H1 (cell line): ENCODE measurements around the gene INTU. TPM values are rescaled to one million over a fixed set of nuclear protein-coding genes. Genes with fewer than 3 reads are reported as not detected.

Experiments used
- KDM4A ChIP-seq: IDR thresholded peaks from one replicate; pipeline ENCODE4 v1.7.1; 2012; ENCODE audit warnings: low read depth, mild to moderate bottlenecking, moderate library complexity, low read length, inconsistent platforms; ENCODE audit not compliant: severe bottlenecking
- NANOG ChIP-seq: IDR thresholded peaks from 2 replicates; pipeline ENCODE4 v1.6.1; 2011; ENCODE audit warnings: low read length, low read depth, mild to moderate bottlenecking, inconsistent platforms; ENCODE audit not compliant: insufficient read depth, poor library complexity, severe bottlenecking
- SP2 ChIP-seq: IDR thresholded peaks from 2 replicates; pipeline ENCODE4 v1.6.1; 2012; ENCODE audit warnings: mild to moderate bottlenecking, low read length, inconsistent platforms
- SP4 ChIP-seq: IDR thresholded peaks from 2 replicates; pipeline ENCODE4 v1.6.1; 2012; ENCODE audit warnings: low read length, inconsistent platforms
- polyA plus RNA-seq, 7 experiments: library from polyadenylated mRNA; depleted of rRNA in 3 of 7; stranded (reverse) in 5 of 7; unstranded in 2 of 7; fragments of >200 nt in 5 of 7; fragments of 200-250 nt in 2 of 7; gene quantifications; 1 replicate in 5 of 7; 2 replicates in 1 of 7; 4 replicates in 1 of 7; pipeline versions ENCODE4 v1.2.1 to v1.2.3, GENCODE V29; 2011 to 2013; ENCODE audit warnings: missing spikeins in 2 of 7, mixed read lengths in 2 of 7
- total RNA-seq: library from RNA; stranded (reverse); fragmentation: NEBNext Ultra II Directional; extraction: Animal tissue kit (Norgen Biotek cat#: 25700); gene quantifications from 2 replicates; pipeline ENCODE4 v1.2.1, GENCODE V29; 2021
- TF ChIP-seq, protein P1 (sequence below): IDR thresholded peaks from 2 replicates; pipeline ENCODE4 v1.6.1; 2011; ENCODE audit warnings: low read length, improper control_type of control experiment

The INTU gene
- total and polyA plus RNA-seq, 2 of the 8 experiments (the other 6 are each of a cell fraction or from before 2014, with no cell fraction given), result 6.0 to 15.1 TPM

GRCh38 chr4:127604949-127605709 is 27.6 kb upstream of the INTU start (continued):
- TF ChIP-seq, protein P1, sequence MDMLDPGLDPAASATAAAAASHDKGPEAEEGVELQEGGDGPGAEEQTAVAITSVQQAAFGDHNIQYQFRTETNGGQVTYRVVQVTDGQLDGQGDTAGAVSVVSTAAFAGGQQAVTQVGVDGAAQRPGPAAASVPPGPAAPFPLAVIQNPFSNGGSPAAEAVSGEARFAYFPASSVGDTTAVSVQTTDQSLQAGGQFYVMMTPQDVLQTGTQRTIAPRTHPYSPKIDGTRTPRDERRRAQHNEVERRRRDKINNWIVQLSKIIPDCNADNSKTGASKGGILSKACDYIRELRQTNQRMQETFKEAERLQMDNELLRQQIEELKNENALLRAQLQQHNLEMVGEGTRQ, result no peak
- TF ChIP-seq SP2 (no peak), SP4 (no peak), NANOG (peak; percentile 96), KDM4A (no peak)
